Measurements from ENCODE around the gene SLC39A9. TPM values are rescaled to one million over a fixed set of nuclear protein-coding genes. Genes with fewer than 3 reads are reported as not detected.

SLC39A9 gene
- total RNA-seq, 1 experiment from 2014 or later = 39.8 TPM

DNA sequence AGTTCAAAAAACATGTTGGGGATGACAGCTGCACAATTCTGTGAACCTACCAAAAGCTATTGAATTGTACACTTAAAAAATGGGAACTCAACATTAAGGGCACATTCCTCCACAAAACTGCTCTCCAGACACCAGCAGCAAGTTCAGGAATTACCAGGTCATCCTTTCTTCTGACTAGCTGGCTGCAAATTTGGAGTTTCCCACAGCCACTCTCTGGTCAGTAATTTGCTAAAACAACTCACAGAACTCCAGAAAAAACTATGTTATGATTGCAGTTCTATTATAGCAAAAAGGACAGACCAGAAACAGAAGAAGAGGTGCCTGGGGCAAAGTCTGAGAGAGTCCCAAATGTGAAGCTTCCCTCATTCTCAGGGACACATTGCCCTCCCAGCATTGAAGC lies 65.9 kb downstream of the SLC39A9 start:
- Mint-ChIP-seq H3K27me3 (ENCODE audit: low read depth) (no peaks in the 10 kb centered on the region; the same call in 1 of the 2 replicates), H3K4me1 (no peaks in the 10 kb centered on the region), H3K4me3 (no peak overlapping the region), H3K36me3 (ENCODE audit: insufficient read depth in 1 of 3, low read depth in 3 of 3) (no peaks in the 10 kb centered on the region; a peak in 1 of 7 replicates), H3K9me3 (no peaks in the 10 kb centered on the region), H3K27ac (no peak overlapping the region)
- Histone ChIP-seq H4K20me1 (ENCODE audit: control insufficient read depth, insufficient read depth, insufficient read length) (no peaks in the 10 kb centered on the region), H2AK5ac (ENCODE audit: insufficient read length, low read length) (no peak overlapping the region), H2AFZ (ENCODE audit: low read length) (no peak overlapping the region), H3K9me3 (ENCODE audit: control insufficient read depth, low read depth, low read length) (no peaks in the 10 kb centered on the region), H3K4me1 (ENCODE audit: insufficient read depth, low read length) (no peaks in the 10 kb centered on the region), H3K18ac (ENCODE audit: insufficient read length, low read depth, low read length) (no peak overlapping the region), H4K8ac (replicated peaks; ENCODE audit: insufficient read length, low read depth, low read length) (no peak overlapping the region), H2BK5ac (ENCODE audit: insufficient read length, low read length) (no peak overlapping the region), H3K79me1 (ENCODE audit: insufficient read depth, low read depth, low read length, poor library complexity, severe bottlenecking) (no peaks in the 10 kb centered on the region), H3K56ac (ENCODE audit: insufficient read length, low read depth, low read length) (no peak overlapping the region), H2BK12ac (ENCODE audit: insufficient read length, low read depth, low read length) (no peak overlapping the region), H3K23ac (ENCODE audit: insufficient read length, low read depth, low read length) (no peak overlapping the region), H3K14ac (ENCODE audit: insufficient read depth, low read length) (no peak overlapping the region), H2BK15ac (ENCODE audit: low read depth, low read length) (no peak overlapping the region), H3K23me2 (ENCODE audit: insufficient read length, low read depth, low read length, poor library complexity, severe bottlenecking) (no peaks in the 10 kb centered on the region), H2BK20ac (ENCODE audit: low read depth, low read length, poor library complexity, severe bottlenecking) (no peak overlapping the region), H4K91ac (ENCODE audit: insufficient read length, low read depth, low read length) (no peak overlapping the region), H3K79me2 (ENCODE audit: insufficient read depth, low read length) (no peaks in the 10 kb centered on the region), H3K4me2 (ENCODE audit: insufficient read depth, insufficient read length, low read length) (no peak overlapping the region), H3K4ac (ENCODE audit: low read depth, low read length) (no peak overlapping the region), H3K27me3 (ENCODE audit: insufficient read depth, low read length) (no peaks in the 10 kb centered on the region), H3T11ph (ENCODE audit: low read length) (no peak overlapping the region), H4K5ac (ENCODE audit: insufficient read length, low read depth, low read length) (no peak overlapping the region), H3K9ac (ENCODE audit: extremely low read depth, insufficient read length, low read length) (no peak overlapping the region), H3K27ac (ENCODE audit: insufficient read length, low read depth, low read length) (no peak overlapping the region), H2BK120ac (ENCODE audit: low read depth, low read length, poor library complexity, severe bottlenecking) (no peak overlapping the region)
- TF ChIP-seq, protein P1, sequence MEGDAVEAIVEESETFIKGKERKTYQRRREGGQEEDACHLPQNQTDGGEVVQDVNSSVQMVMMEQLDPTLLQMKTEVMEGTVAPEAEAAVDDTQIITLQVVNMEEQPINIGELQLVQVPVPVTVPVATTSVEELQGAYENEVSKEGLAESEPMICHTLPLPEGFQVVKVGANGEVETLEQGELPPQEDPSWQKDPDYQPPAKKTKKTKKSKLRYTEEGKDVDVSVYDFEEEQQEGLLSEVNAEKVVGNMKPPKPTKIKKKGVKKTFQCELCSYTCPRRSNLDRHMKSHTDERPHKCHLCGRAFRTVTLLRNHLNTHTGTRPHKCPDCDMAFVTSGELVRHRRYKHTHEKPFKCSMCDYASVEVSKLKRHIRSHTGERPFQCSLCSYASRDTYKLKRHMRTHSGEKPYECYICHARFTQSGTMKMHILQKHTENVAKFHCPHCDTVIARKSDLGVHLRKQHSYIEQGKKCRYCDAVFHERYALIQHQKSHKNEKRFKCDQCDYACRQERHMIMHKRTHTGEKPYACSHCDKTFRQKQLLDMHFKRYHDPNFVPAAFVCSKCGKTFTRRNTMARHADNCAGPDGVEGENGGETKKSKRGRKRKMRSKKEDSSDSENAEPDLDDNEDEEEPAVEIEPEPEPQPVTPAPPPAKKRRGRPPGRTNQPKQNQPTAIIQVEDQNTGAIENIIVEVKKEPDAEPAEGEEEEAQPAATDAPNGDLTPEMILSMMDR (conservative IDR thresholded peaks at IDR 0.05) = no peak
- DNase-seq = no peak
